GM20431 (cell line): ENCODE measurements around the gene FEM1B.

Experiments used
- in situ Hi-C: fragments of 300-500 bp; cut with MseI, MboI; formaldehyde crosslinking; loops from one replicate; pipeline ENCODE4 v1.15.0; 2020; ENCODE audit warnings: low sequenced_read_pairs; ENCODE audit not compliant: unreplicated experiment

The FEM1B gene

DNA sequence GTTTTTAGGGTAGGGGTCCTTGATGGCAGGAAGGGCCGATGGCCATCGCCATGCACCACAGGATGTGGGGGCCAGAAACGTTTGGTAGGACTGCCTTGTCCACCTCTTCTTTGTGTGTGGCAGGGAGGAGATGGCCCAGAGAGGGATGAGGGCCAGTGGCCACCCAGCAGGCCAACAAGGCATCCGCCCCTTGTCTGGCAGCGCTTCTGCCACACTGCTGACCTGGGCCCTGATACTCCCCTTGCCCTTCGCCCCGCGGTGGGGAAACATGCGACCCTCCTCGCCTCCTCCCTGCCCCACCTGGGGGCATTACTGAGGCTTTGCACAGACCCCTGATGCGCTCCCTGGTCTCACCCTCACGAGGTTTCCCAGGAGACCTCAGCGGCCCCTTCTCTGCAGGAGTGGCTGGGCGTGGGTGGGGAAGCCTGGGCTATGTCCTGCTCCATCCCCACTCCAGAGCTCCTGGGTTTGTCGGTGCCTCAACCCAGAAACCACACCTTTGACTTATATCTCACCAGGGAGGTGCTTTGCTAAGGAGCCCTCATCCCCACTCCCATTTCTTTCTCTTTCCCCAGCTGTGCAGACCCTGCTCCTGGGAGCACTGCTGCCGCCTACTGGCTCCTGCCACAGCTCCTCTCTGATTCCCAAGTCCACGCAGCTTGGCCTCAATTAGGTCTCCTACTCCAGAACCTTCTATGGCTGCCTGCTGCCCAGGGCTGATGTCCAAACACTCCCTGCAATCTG is 38.7 kb downstream of the FEM1B start:
- in situ Hi-C loops = loop anchor here (25.0 kb wide), 1 partner anchor 221 kb away; no protein-coding TSS in a partner anchor

DNA sequence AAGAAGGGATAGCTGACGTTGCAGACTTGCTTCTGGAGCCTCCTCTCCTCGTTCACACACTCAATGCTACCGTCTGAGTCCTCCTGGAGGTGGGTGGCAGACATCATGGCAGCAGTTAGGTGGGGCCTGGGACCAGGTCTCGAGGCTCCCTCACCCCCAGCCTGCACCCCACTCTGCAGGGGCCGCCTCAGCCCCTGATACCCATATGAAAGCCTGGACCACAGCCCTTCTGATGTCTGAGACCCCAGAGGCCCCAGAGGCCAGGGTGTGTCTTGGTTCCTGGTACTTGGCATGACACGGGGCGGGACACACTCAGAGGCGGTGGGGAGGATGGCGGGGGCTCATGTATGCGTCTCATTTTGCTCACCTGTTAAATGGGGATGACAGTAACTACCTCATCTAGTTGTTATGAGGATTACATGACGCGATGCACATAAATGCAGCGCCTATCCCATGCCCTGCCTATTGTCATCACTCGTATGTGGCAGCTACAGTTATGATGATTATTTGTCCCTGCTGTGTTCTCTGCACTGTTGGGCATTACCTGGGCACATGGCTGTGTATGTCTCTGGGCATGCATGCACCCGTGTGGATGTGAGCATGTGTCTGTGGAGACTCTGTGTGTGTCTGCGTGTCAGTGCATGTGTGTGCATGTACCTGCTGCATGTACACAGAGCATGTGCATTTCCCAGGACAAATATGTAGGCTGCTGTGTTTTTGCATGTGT is 39.9 kb downstream of the FEM1B start:
- in situ Hi-C loops = loop anchor here (25.0 kb wide), 1 partner anchor 220 kb away; no protein-coding TSS in a partner anchor

- in situ Hi-C loops = loop anchor here (25.0 kb wide), 1 partner anchor 219 kb away; no protein-coding TSS in a partner anchor
Measured at GRCh38 chr15:68318008-68318835, 40.7 kb downstream of the FEM1B start.

GRCh38 chr15:68318931-68319909 is 41.7 kb downstream of the FEM1B start:
- in situ Hi-C loops = loop anchor here (25.0 kb wide), 1 partner anchor 218 kb away; no protein-coding TSS in a partner anchor

- in situ Hi-C loops = loop anchor here (25.0 kb wide), 1 partner anchor 217 kb away; no protein-coding TSS in a partner anchor
Measured at GRCh38 chr15:68319997-68320396, 42.5 kb downstream of the FEM1B start.

GRCh38 chr15:68321229-68321628 is 43.7 kb downstream of the FEM1B start:
- in situ Hi-C loops = loop anchor here (25.0 kb wide), 1 partner anchor 216 kb away; no protein-coding TSS in a partner anchor

GRCh38 chr15:68322796-68323195 is 45.3 kb downstream of the FEM1B start:
- in situ Hi-C loops = loop anchor here (25.0 kb wide), 1 partner anchor 215 kb away; no protein-coding TSS in a partner anchor

DNA sequence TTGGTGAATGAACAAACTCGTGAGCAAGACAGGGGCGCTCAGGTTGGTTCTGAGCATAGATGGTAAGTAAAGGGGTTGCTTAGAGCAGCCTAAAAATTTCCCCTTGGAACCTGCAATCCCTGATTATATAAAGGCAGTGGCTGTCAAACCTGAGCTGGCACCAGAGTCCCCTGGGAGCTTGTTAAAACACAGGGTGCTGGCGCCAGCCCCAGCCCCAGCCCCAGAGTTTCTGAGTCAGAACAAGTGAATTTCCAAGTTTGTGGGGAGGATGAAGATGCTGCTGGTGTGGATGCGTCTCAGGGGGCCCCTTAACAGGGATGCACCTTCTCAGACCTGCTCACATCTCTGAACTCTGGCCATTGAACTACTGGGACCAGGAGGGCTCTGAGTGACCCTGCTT is 48.2 kb downstream of the FEM1B start:
- in situ Hi-C loops = no loop called here

DNA sequence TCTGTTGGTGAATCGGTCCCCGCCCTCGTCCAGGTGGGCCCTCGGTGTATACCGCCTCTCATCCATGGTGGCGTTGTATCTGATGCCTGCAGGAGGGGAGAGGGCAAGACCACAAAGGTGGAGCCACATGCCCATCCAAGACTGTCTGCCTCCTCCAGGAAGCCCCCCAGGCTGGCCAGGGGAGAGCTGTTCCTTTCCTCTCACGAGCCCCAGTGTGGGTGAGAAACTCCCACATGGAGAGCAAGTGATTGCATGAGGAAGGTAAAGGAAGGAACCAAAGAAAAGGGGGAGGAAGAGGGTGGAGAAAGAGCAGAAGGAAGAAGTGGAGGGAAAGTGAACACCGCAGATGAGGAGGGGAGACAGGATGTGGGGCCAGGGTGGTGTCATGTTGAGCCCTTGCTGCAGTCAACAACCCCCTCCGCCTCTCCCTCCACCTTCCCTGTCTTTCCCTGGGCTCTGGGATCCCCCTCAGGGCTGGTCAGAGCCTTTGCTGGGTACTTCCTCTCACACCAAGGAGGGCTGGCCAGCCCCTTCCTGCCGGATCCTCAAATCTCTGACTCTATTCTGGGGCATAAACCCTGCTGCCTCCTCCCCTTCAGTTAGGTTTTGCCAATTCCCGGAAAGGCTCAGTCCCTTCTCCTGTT is 49.3 kb downstream of the FEM1B start:
- in situ Hi-C loops = no loop called here

GRCh38 chr15:68328443-68328842 is 50.9 kb downstream of the FEM1B start:
- in situ Hi-C loops = no loop called here

GRCh38 chr15:68328964-68329363 is 51.4 kb downstream of the FEM1B start:
- in situ Hi-C loops = no loop called here

- in situ Hi-C loops = no loop called here
Measured at GRCh38 chr15:68330416-68330815, 52.9 kb downstream of the FEM1B start.

GRCh38 chr15:68330901-68331300 is 53.4 kb downstream of the FEM1B start:
- in situ Hi-C loops = no loop called here

DNA sequence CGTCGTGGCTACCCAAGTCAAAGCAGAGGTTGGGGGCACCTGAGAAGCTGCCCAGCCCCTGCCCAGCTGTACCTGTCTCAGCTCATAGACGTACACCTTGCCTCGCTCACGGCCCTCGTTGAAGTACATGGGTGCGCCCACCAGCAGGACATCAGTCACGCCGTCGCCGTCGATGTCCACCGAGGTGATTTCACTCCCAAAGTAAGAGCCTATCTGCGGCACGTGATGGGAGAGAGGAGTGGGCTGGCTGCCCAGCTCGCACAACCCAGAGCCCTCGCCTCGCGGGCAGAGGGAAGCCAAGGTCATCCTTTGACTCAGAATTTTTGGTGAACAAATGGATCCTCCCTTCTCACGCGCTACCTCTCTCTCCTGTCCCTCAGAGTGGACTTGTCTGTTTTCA is 54.7 kb downstream of the FEM1B start:
- in situ Hi-C loops = no loop called here

GRCh38 chr15:68333775-68334470 is 56.4 kb downstream of the FEM1B start:
- in situ Hi-C loops = no loop called here

GRCh38 chr15:68334661-68335124 is 57.1 kb downstream of the FEM1B start:
- in situ Hi-C loops = no loop called here

- in situ Hi-C loops = no loop called here
Measured at GRCh38 chr15:68335251-68335650, 57.7 kb downstream of the FEM1B start.

GRCh38 chr15:68335655-68336054 is 58.1 kb downstream of the FEM1B start:
- in situ Hi-C loops = no loop called here
